ENCODE data around the gene KCNJ8.

DNA sequence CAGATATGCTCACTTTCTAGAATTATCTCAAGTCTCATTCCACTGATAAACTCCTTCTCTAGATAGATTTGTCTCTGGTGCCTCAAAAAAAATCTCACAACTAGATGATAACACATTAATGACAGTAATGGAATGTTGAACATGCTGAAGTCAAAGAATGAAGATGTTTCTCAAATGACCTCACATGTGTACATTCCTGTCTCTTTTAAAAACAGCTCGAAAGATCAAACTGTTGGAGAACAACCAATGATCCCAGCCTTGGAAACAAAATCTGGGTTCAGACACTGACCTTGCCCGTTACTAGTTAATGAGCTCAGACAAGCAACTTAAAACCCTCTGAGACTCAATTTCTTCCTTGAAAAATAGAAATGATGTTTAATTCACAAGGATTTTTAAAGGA lies 44.7 kb upstream of the KCNJ8 start:
- TF ChIP-seq, protein P1, sequence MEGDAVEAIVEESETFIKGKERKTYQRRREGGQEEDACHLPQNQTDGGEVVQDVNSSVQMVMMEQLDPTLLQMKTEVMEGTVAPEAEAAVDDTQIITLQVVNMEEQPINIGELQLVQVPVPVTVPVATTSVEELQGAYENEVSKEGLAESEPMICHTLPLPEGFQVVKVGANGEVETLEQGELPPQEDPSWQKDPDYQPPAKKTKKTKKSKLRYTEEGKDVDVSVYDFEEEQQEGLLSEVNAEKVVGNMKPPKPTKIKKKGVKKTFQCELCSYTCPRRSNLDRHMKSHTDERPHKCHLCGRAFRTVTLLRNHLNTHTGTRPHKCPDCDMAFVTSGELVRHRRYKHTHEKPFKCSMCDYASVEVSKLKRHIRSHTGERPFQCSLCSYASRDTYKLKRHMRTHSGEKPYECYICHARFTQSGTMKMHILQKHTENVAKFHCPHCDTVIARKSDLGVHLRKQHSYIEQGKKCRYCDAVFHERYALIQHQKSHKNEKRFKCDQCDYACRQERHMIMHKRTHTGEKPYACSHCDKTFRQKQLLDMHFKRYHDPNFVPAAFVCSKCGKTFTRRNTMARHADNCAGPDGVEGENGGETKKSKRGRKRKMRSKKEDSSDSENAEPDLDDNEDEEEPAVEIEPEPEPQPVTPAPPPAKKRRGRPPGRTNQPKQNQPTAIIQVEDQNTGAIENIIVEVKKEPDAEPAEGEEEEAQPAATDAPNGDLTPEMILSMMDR (IDR thresholded peaks at IDR 0.05; ENCODE audit: insufficient read depth, low read depth, low read length), result no peak
- no peak for TF ChIP-seq EZH2 (IDR thresholded peaks at IDR 0.05; ENCODE audit: insufficient read depth, low read length)

Data from astrocyte (in vitro differentiated cells and primary cell).